Neural crest cell (in vitro differentiated cells): ENCODE results near the gene UGT1A4. TPM values are rescaled to one million over a fixed set of nuclear protein-coding genes. Genes with fewer than 3 reads are reported as not detected.

Experiments used
- DNase-seq: peaks from one replicate; pipeline ENCODE4 v3.0.0; 2021; ENCODE audit warnings: low read depth, mixed read lengths, low spot score
- H3K27ac Mint-ChIP-seq: one replicate; pipeline ENCODE4 v1.8.0; 2021; ENCODE audit warnings: mild to moderate bottlenecking, mixed read lengths; ENCODE audit not compliant: unreplicated experiment
- H3K27me3 Mint-ChIP-seq: 2 replicates; pipeline ENCODE4 v1.8.0; 2021; ENCODE audit warnings: low read depth, mild to moderate bottlenecking, mixed read lengths
- H3K36me3 Mint-ChIP-seq: 2 replicates; pipeline ENCODE4 v1.8.0; 2021; ENCODE audit warnings: low read depth, mild to moderate bottlenecking, mixed read lengths
- H3K4me1 Mint-ChIP-seq: 2 replicates; pipeline ENCODE4 v1.8.0; 2021; ENCODE audit warnings: mixed read lengths
- H3K4me3 Mint-ChIP-seq: one replicate; pipeline ENCODE4 v1.8.0; 2021; ENCODE audit warnings: mild to moderate bottlenecking, mixed read lengths
- H3K9me3 Mint-ChIP-seq: 2 replicates; pipeline ENCODE4 v1.8.0; 2021; ENCODE audit warnings: mixed read lengths
- total RNA-seq: library from RNA; stranded (reverse); gene quantifications from 2 replicates; pipeline ENCODE4 v1.2.1, GENCODE V29; 2021
- TF ChIP-seq, protein P1 (sequence below): fragments of 200-600 bp; sonication (generic); conservative IDR thresholded peaks from 2 replicates; pipeline ENCODE4 v1.5.0; 2021; ENCODE audit warnings: antibody characterized with exemption, mild to moderate bottlenecking

Gene UGT1A4
- total RNA-seq, 1 donor from 2014 or later: not detected

DNA sequence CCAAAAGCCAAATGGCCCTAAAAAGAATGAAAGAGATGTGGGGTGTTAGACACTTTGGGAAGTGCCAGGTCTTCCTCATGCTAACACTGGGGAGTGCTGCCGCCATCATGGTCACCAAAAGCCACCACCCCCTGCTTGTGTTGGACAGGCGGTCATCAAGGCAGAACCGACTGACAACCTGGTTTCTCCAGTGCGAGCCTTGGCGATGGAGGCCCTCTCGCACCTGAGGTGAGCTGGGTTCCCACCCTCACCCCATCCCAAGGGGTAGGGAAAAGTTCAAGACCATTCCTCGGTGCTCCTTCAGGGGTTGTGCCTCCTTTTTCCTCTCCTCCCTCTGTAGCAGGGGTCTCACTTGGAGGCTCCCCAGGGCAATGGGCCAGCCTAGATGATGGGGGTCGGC is 93.2 kb downstream of the UGT1A4 start:
- H3K27me3 Mint-ChIP-seq: no peaks in the 10 kb centered on the region
- no peaks in the 10 kb centered on the region for H3K36me3 Mint-ChIP-seq
- DNase-seq: no peak
- peaks cover 8% of the 10 kb centered on the region for H3K4me1 Mint-ChIP-seq
- TF ChIP-seq, protein P1, sequence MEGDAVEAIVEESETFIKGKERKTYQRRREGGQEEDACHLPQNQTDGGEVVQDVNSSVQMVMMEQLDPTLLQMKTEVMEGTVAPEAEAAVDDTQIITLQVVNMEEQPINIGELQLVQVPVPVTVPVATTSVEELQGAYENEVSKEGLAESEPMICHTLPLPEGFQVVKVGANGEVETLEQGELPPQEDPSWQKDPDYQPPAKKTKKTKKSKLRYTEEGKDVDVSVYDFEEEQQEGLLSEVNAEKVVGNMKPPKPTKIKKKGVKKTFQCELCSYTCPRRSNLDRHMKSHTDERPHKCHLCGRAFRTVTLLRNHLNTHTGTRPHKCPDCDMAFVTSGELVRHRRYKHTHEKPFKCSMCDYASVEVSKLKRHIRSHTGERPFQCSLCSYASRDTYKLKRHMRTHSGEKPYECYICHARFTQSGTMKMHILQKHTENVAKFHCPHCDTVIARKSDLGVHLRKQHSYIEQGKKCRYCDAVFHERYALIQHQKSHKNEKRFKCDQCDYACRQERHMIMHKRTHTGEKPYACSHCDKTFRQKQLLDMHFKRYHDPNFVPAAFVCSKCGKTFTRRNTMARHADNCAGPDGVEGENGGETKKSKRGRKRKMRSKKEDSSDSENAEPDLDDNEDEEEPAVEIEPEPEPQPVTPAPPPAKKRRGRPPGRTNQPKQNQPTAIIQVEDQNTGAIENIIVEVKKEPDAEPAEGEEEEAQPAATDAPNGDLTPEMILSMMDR: no peak
- no peak overlapping the region for H3K4me3 Mint-ChIP-seq
- no peaks in the 10 kb centered on the region for H3K9me3 Mint-ChIP-seq
- no peak overlapping the region for H3K27ac Mint-ChIP-seq

DNA sequence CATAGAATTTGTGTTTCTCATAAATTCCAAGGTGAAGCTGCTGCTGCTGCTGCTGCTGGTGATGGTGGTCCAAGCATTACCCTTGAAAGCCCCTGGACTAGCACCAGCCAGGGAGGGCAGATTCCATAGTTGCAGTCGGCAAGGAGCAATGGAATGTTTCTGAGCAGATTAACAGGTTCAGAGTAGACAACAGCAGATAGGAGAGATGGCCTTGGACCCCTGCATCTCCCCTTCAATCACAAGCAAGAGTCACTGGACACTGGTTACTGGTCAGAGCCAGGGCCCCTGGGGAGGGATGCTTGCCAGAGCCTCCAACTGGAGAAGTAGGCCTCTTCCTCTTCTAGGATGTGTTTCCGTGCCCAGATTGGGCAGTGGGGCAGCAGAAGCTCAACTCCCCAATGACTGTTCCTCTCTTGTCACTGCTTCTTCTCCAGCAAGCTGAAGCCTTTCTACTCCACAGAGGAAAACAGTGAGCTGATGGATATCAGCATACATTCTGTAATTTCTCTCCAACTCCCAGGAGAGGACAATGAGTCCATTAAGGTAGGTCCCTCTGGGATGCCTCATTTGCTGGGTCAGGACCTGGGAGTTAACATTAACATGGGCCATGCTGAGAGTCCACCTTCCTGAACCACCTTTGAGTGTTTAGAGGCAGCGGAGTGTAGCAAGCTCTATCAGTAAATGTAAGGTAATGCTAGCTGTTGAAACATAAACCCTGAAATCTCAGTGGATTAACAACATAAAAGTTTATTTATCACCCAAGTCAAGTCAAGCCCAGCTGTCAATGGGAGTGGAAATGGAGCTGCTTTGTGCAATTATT is 94.9 kb downstream of the UGT1A4 start:
- DNase-seq: no peak
- no peaks in the 10 kb centered on the region for H3K27me3 Mint-ChIP-seq

DNA sequence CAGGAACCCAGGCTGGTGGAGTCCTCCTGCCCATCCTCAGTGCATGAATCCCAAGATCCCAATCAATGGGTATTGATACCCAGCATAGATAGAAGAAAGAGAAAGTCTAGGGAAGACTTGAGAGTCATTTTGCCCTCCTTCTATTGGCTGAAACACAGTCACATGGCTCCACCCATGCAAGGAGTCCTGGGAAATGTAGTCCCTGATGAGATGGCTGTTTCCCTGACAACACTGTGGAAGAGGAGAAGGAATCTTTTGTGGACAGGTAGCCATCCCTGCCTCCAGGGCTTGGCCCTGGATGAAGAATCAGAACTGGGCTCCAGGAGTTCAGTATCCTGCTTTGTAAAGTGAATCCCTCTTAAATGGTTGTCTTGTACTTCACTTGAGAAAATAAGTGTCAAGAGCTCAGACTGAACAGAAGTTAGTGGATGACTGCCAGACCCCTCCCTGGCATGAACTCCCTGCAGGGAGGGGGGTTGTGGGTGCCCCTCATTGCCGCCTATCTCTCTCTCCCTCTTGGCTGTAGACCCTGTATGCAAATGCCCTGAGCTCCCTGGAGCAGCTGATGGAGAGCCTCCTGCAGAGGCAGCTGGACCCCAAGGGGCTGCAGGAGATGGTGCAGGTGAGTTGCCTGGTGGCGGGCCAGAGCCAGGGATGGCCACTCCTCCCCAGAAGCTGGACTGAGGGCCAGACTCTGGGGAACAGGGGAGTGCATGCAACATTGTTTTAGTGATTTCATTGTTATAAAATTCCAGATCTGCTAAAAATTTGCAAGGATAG is 95.7 kb downstream of the UGT1A4 start:
- H3K27me3 Mint-ChIP-seq: no peaks in the 10 kb centered on the region
- peaks cover 12% of the 10 kb centered on the region for H3K4me1 Mint-ChIP-seq
- no peak overlapping the region for H3K27ac Mint-ChIP-seq
- TF ChIP-seq, protein P1: no peak
- no peak overlapping the region for H3K4me3 Mint-ChIP-seq
- DNase-seq: no peak
- no peaks in the 10 kb centered on the region for H3K9me3 Mint-ChIP-seq
- H3K36me3 Mint-ChIP-seq: no peaks in the 10 kb centered on the region

More for the DNA sequence above, 94.9 kb downstream of the UGT1A4 start:
- Mint-ChIP-seq H3K9me3 (no peaks in the 10 kb centered on the region), H3K36me3 (no peaks in the 10 kb centered on the region), H3K4me3 (no peak overlapping the region), H3K27ac (no peak overlapping the region), H3K4me1 (peaks cover 12% of the 10 kb centered on the region)
- TF ChIP-seq, protein P1: no peak

DNA sequence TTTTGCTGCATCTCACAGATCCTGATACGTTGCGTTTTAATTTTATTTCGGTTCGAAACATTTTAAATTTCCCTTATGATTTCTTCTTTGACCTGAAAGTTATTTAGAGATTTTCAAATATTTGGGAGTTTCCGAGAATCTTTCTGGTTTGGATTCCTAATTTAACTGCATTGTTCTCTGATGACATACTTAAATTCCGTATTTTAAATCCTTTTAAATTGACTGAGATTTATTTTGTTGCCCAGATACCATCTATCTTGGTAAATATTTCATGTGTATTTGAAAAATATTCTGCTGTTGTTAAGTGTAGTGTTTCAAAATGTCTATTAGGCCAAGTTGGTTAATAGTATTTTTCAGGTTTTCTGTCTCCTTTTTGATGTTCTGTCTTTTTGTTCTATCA is 97.3 kb downstream of the UGT1A4 start:
- Mint-ChIP-seq H3K4me1 (peaks cover 12% of the 10 kb centered on the region), H3K9me3 (no peaks in the 10 kb centered on the region), H3K27me3 (no peaks in the 10 kb centered on the region), H3K4me3 (no peak overlapping the region), H3K27ac (no peak overlapping the region), H3K36me3 (no peaks in the 10 kb centered on the region)
- TF ChIP-seq, protein P1: no peak
- no peak for DNase-seq

DNA sequence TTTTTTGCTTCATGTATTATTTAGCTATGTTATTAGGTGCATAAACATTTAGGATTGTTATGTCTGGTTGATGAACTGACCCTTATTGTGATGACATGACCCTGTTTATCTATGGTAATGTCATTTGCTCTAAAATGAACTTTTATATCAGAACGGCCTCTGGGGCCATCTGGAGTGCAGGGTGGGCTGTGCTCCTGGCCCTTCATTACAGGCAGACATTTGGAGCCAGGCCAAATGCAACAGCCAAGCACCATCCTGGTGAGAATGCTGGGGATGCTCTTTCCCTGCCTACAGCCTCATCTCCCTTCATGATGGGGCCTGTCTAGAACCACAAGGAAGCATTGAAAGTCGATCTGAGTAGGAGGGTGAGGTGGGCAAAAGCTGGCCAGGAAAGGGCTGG is 97.8 kb downstream of the UGT1A4 start:
- Mint-ChIP-seq H3K4me3 (no peak overlapping the region), H3K27ac (no peak overlapping the region), H3K4me1 (peaks cover 12% of the 10 kb centered on the region), H3K27me3 (no peaks in the 10 kb centered on the region), H3K36me3 (no peaks in the 10 kb centered on the region), H3K9me3 (no peaks in the 10 kb centered on the region)
- TF ChIP-seq, protein P1: no peak
- DNase-seq: no peak
